HEK293 (cell line): ENCODE results near the gene TCERG1.

Source experiments
- CTCF ChIA-PET: fragments of 350-600 bp; formaldehyde crosslinking; extraction: SDS; loops from one replicate; lab custom pipeline; 2021; ENCODE audit warnings: antibody characterized with exemption; lab: Yijun Ruan, JAX
- POLR2A ChIA-PET: fragments of 300-600 bp; formaldehyde crosslinking; extraction: SDS; loops from one replicate; lab custom pipeline; 2020; ENCODE audit warnings: antibody characterized with exemption, inconsistent platforms; lab: Yijun Ruan, JAX
- H3K27ac ChIP-seq: fragments of 200-500 bp; sonication (Bioruptor generic); 2 replicates; pipeline ENCODE4 v1.5.1; 2014; ENCODE audit warnings: low read depth, low read length, control low read depth, inconsistent platforms; ENCODE audit errors: extremely low read depth
- H3K36me3 ChIP-seq, 2 experiments: fragments of 200-500 bp in 1 of 2; sonication (Bioruptor generic) in 1 of 2; 1 replicate in 1 of 2; 2 replicates in 1 of 2; pipeline ENCODE4 v1.5.1; 2014 to 2017; ENCODE audit warnings: inconsistent platforms in 2 of 2, low read length in 2 of 2; ENCODE audit not compliant: control insufficient read depth in 2 of 2, insufficient read depth in 1 of 2
- H3K4me1 ChIP-seq: fragments of 200-500 bp; sonication (Bioruptor generic); 2 replicates; pipeline ENCODE4 v1.5.1; 2014; ENCODE audit warnings: mild to moderate bottlenecking, low read length, inconsistent platforms; ENCODE audit not compliant: control insufficient read depth, insufficient read depth
- H3K4me3 ChIP-seq: 2 replicates; pipeline ENCODE4 v1.5.1; 2011; ENCODE audit warnings: low read depth, mild to moderate bottlenecking, control low read depth, low read length, moderate library complexity
- H3K9me3 ChIP-seq: fragments of 200-500 bp; sonication (Bioruptor generic); 2 replicates; pipeline ENCODE4 v1.5.1; 2014; ENCODE audit warnings: low read depth, low read length, inconsistent platforms; ENCODE audit not compliant: control insufficient read depth, insufficient read depth
- BCL11A ChIP-seq: fragments of 450-650 bp; formaldehyde crosslinking; IDR thresholded peaks from 2 replicates; pipeline ENCODE4 v1.5.1; 2016; ENCODE audit warnings: low read depth, missing biosample characterization, missing genetic modification characterization
- GFI1B ChIP-seq: fragments of 450-650 bp; formaldehyde crosslinking; IDR thresholded peaks from 2 replicates; pipeline ENCODE4 v1.5.1; 2016; ENCODE audit warnings: missing biosample characterization, missing genetic modification characterization
- GLIS1 ChIP-seq: fragments of 450-650 bp; formaldehyde crosslinking; IDR thresholded peaks from 2 replicates; pipeline ENCODE4 v1.5.1; 2016; ENCODE audit warnings: missing biosample characterization, missing genetic modification characterization
- KLF16 ChIP-seq: fragments of 450-650 bp; formaldehyde crosslinking; IDR thresholded peaks from 2 replicates; pipeline ENCODE4 v1.5.1; 2017; ENCODE audit warnings: missing biosample characterization, missing genetic modification characterization
- SCRT1 ChIP-seq: fragments of 450-650 bp; formaldehyde crosslinking; IDR thresholded peaks from 2 replicates; pipeline ENCODE4 v1.5.1; 2016; ENCODE audit warnings: missing biosample characterization, missing genetic modification characterization, borderline replicate concordance
- SCRT2 ChIP-seq: fragments of 450-650 bp; formaldehyde crosslinking; IDR thresholded peaks from 2 replicates; pipeline ENCODE4 v1.5.1; 2016; ENCODE audit warnings: missing biosample characterization, missing genetic modification characterization
- SP7 ChIP-seq: fragments of 450-650 bp; formaldehyde crosslinking; IDR thresholded peaks from 2 replicates; pipeline ENCODE4 v1.5.1; 2016; ENCODE audit warnings: missing biosample characterization, missing genetic modification characterization
- YY2 ChIP-seq: fragments of 450-650 bp; formaldehyde crosslinking; IDR thresholded peaks from 2 replicates; pipeline ENCODE4 v1.5.1; 2016; ENCODE audit warnings: missing biosample characterization, missing genetic modification characterization
- ZFP37 ChIP-seq: fragments of 450-650 bp; formaldehyde crosslinking; IDR thresholded peaks from 2 replicates; pipeline ENCODE4 v1.5.1; 2016; ENCODE audit warnings: missing biosample characterization, missing genetic modification characterization
- ZNF2 ChIP-seq: fragments of 450-650 bp; formaldehyde crosslinking; IDR thresholded peaks from 2 replicates; pipeline ENCODE4 v1.5.1; 2016; ENCODE audit warnings: missing biosample characterization, missing genetic modification characterization
- ZNF202 ChIP-seq: fragments of 450-650 bp; formaldehyde crosslinking; IDR thresholded peaks from 2 replicates; pipeline ENCODE4 v1.5.1; 2016; ENCODE audit warnings: missing biosample characterization, missing genetic modification characterization, borderline replicate concordance
- ZNF221 ChIP-seq: fragments of 450-650 bp; formaldehyde crosslinking; IDR thresholded peaks from 2 replicates; pipeline ENCODE4 v1.5.1; 2017; ENCODE audit warnings: missing biosample characterization, missing genetic modification characterization, borderline replicate concordance
- ZNF248 ChIP-seq: fragments of 450-650 bp; formaldehyde crosslinking; IDR thresholded peaks from 2 replicates; pipeline ENCODE4 v1.5.1; 2017; ENCODE audit warnings: missing biosample characterization, missing genetic modification characterization
- ZNF416 ChIP-seq: fragments of 450-650 bp; formaldehyde crosslinking; IDR thresholded peaks from 2 replicates; pipeline ENCODE4 v1.5.1; 2016; ENCODE audit warnings: missing biosample characterization, missing genetic modification characterization
- ZNF473 ChIP-seq: fragments of 450-650 bp; formaldehyde crosslinking; IDR thresholded peaks from 2 replicates; pipeline ENCODE4 v1.5.1; 2017; ENCODE audit warnings: missing biosample characterization, missing genetic modification characterization
- ZNF558 ChIP-seq: fragments of 450-650 bp; formaldehyde crosslinking; IDR thresholded peaks from 2 replicates; pipeline ENCODE4 v1.5.1; 2016; ENCODE audit warnings: missing biosample characterization, missing genetic modification characterization
- ZNF654 ChIP-seq: fragments of 450-650 bp; formaldehyde crosslinking; IDR thresholded peaks from 2 replicates; pipeline ENCODE4 v1.5.1; 2016; ENCODE audit warnings: low read depth, missing biosample characterization, missing genetic modification characterization
- ZNF792 ChIP-seq: fragments of 450-650 bp; formaldehyde crosslinking; IDR thresholded peaks from 2 replicates; pipeline ENCODE4 v1.5.1; 2016; ENCODE audit warnings: missing biosample characterization, missing genetic modification characterization
- TF ChIP-seq, protein P1 (sequence below): fragments of 450-650 bp; formaldehyde crosslinking; IDR thresholded peaks from 2 replicates; pipeline ENCODE4 v1.5.1; 2016; ENCODE audit warnings: missing biosample characterization, missing genetic modification characterization
- TF ChIP-seq, protein P2 (sequence below): fragments of 450-650 bp; formaldehyde crosslinking; IDR thresholded peaks from 2 replicates; pipeline ENCODE4 v1.5.1; 2016; ENCODE audit warnings: missing biosample characterization, missing genetic modification characterization
- TF ChIP-seq, protein P3 (sequence below): fragments of 450-650 bp; formaldehyde crosslinking; IDR thresholded peaks from 2 replicates; pipeline ENCODE4 v1.5.1; 2016; ENCODE audit warnings: missing biosample characterization, missing genetic modification characterization
- TF ChIP-seq, protein P4 (sequence below): fragments of 450-650 bp; formaldehyde crosslinking; IDR thresholded peaks from 2 replicates; pipeline ENCODE4 v1.5.1; 2016; ENCODE audit warnings: missing biosample characterization, missing genetic modification characterization

The TCERG1 gene

DNA sequence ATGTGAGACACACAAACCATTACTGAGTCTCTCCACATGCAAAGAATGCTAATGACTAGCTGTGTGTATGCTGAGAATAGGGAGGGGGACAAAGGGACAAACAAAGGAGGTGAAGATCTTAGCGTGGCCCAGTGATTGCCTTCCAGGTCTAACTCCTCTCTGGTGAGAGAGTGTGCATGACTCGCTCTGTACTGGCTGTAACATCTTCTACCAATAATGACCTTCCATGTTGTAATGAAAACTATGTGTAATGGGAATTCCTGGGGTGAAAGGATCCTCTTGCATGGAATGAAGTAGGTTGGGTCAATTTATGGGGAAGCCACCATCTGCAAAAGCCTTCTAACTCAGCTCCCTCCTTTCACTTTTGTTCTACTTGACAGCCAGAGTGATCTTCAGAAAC lies 93.3 kb downstream of the TCERG1 start:
- Histone ChIP-seq H3K36me3 (no peaks in the 10 kb centered on the region), H3K4me1 (no peaks in the 10 kb centered on the region), H3K4me3 (no peak overlapping the region), H3K9me3 (no peaks in the 10 kb centered on the region), H3K27ac (no peak overlapping the region)
- ChIA-PET CTCF (interaction anchor here (0.6 to 6.6 kb wide), 5 partner anchors 9 to 868 kb away, joined by 3 to 115 read pairs (median 5); no protein-coding TSS in a partner anchor), POLR2A (no interaction called here)
- TF ChIP-seq, protein P1, sequence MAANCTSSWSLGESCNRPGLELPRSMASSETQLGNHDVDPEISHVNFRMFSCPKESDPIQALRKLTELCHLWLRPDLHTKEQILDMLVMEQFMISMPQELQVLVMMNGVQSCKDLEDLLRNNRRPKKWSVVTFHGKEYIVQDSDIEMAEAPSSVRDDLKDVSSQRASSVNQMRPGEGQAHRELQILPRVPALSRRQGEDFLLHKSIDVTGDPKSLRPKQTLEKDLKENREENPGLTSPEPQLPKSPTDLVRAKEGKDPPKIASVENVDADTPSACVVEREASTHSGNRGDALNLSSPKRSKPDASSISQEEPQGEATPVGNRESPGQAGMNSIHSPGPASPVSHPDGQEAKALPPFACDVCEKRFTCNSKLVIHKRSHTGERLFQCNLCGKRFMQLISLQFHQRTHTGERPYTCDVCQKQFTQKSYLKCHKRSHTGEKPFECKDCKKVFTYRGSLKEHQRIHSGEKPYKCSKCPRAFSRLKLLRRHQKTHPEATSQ (tag by site-specific recombination): no peak
- TF ChIP-seq, protein P2, sequence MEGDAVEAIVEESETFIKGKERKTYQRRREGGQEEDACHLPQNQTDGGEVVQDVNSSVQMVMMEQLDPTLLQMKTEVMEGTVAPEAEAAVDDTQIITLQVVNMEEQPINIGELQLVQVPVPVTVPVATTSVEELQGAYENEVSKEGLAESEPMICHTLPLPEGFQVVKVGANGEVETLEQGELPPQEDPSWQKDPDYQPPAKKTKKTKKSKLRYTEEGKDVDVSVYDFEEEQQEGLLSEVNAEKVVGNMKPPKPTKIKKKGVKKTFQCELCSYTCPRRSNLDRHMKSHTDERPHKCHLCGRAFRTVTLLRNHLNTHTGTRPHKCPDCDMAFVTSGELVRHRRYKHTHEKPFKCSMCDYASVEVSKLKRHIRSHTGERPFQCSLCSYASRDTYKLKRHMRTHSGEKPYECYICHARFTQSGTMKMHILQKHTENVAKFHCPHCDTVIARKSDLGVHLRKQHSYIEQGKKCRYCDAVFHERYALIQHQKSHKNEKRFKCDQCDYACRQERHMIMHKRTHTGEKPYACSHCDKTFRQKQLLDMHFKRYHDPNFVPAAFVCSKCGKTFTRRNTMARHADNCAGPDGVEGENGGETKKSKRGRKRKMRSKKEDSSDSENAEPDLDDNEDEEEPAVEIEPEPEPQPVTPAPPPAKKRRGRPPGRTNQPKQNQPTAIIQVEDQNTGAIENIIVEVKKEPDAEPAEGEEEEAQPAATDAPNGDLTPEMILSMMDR (tag by site-specific recombination): no peak
- no peak for TF ChIP-seq ZNF248 (tag by site-specific recombination)
- TF ChIP-seq ZNF558: no peak
- TF ChIP-seq KLF16 (tag by site-specific recombination): no peak

DNA sequence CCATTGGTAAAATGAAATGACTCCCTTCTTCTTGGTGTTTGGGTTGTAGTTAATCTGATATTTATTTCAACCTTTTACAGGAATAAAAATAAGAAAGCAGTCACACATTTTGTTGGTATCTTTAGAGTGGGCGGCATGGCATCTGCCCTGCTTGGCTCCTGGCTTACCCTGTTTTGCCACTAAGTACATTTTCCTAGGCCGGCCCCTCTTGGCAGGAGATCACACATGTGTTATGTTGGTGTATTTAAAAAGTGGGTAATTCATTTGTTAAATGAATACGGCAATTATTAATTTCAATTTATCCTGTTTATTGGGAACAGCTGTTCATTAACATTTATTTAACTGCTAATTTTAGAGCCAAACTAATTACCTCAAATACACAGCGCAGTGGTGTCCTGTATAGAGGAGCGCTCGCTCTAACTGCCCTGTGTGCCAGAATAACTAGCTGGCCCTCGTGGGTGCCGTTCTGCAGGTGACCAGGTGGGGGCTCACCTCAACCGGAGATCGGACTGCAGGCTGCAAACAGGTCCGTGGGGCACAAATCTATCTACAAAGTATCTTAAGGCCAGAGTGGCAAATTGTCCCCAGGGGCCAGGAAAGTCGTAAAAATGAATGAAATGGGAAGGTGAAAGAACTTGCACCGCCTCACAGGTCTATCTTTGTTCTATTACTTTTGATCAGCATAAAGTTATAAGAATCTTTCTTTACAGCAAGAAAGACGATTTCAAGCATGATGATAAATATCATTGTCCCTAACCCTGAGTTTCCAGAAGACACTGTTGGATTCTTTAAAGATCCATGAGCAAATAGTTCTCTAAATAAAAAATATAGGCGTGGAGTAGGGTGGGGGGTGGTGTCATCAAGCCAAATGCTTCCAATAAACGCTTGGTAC lies 95.1 kb downstream of the TCERG1 start:
- POLR2A ChIA-PET: no interaction called here
- TF ChIP-seq SCRT2 (tag by site-specific recombination): peak; percentile 92
- no peak for TF ChIP-seq BCL11A (tag by site-specific recombination)
- TF ChIP-seq SCRT1 (tag by site-specific recombination): peak; percentile 80; the same call in 1 of the 2 replicates
- TF ChIP-seq ZNF654 (tag by site-specific recombination): peak; percentile 70
- TF ChIP-seq ZNF202: no peak
- TF ChIP-seq ZFP37 (tag by site-specific recombination): 0 out of 2 replicates have a peak, but pooled peaks have one; percentile 41
- TF ChIP-seq ZNF2 (tag by site-specific recombination): 0 out of 2 replicates have a peak, but pooled peaks have one; percentile 24
- TF ChIP-seq, protein P2 (tag by site-specific recombination): peak; percentile 69
- peak; percentile 36; the same call in 1 of the 2 replicates for TF ChIP-seq GLIS1 (tag by site-specific recombination)
- no peak for TF ChIP-seq ZNF416 (tag by site-specific recombination)
- H3K4me1 ChIP-seq: no peaks in the 10 kb centered on the region

DNA sequence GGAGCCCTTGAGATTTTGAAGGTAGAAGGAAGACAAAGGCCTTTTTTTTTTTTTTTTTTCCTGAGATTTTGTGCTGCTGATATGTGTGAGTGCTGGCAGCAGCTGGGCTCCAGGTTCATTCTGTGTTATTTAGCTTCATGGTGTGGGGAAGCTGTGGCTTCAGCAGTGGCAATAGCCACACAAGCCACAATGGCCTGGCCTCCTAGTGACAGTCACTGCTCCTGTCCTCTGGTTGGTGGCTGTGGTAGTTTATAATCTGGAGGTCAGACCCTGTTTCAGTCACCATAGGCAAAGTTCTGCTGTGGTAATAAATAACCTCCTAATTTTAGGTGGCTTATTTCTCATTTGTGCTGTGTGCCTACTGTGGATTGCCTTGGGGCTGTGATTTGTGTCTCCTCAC lies 97.1 kb downstream of the TCERG1 start:
- Histone ChIP-seq H3K36me3 (no peaks in the 10 kb centered on the region), H3K4me3 (no peak overlapping the region), H3K9me3 (no peaks in the 10 kb centered on the region), H3K27ac (no peak overlapping the region), H3K4me1 (no peaks in the 10 kb centered on the region)
- ChIA-PET CTCF (interaction anchor here (1.6 to 1.9 kb wide), 2 partner anchors 11 to 421 kb away, joined by 7 to 15 read pairs; no protein-coding TSS in a partner anchor), POLR2A (no interaction called here)
- TF ChIP-seq GFI1B (tag by site-specific recombination) (no peak), ZNF248 (tag by site-specific recombination) (no peak), ZNF416 (tag by site-specific recombination) (no peak), ZNF792 (tag by site-specific recombination) (no peak), ZNF473 (tag by site-specific recombination) (no peak), SP7 (no peak), ZNF221 (no peak), YY2 (no peak)
- TF ChIP-seq, protein P3, sequence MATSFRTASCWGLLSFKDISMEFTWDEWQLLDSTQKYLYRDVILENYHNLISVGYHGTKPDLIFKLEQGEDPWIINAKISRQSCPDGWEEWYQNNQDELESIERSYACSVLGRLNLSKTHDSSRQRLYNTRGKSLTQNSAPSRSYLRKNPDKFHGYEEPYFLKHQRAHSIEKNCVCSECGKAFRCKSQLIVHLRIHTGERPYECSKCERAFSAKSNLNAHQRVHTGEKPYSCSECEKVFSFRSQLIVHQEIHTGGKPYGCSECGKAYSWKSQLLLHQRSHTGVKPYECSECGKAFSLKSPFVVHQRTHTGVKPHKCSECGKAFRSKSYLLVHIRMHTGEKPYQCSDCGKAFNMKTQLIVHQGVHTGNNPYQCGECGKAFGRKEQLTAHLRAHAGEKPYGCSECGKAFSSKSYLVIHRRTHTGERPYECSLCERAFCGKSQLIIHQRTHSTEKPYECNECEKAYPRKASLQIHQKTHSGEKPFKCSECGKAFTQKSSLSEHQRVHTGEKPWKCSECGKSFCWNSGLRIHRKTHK (tag by site-specific recombination): no peak
- TF ChIP-seq, protein P4, sequence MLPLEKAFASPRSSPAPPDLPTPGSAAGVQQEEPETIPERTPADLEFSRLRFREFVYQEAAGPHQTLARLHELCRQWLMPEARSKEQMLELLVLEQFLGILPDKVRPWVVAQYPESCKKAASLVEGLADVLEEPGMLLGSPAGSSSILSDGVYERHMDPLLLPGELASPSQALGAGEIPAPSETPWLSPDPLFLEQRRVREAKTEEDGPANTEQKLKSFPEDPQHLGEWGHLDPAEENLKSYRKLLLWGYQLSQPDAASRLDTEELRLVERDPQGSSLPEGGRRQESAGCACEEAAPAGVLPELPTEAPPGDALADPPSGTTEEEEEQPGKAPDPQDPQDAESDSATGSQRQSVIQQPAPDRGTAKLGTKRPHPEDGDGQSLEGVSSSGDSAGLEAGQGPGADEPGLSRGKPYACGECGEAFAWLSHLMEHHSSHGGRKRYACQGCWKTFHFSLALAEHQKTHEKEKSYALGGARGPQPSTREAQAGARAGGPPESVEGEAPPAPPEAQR (tag by site-specific recombination): no peak

More for the DNA sequence above, 95.1 kb downstream of the TCERG1 start:
- no peak overlapping the region for H3K27ac ChIP-seq
- H3K36me3 ChIP-seq: no peaks in the 10 kb centered on the region
- CTCF ChIA-PET: interaction anchor here (0.6 to 6.6 kb wide), 29 partner anchors 8 to 827 kb away, joined by 3 to 115 read pairs (median 4); partner anchors contain the start of gene GPR151
- no peaks in the 10 kb centered on the region for H3K9me3 ChIP-seq
- H3K4me3 ChIP-seq: no peak overlapping the region
